Measurements from ENCODE around the gene HLCS.

The HLCS gene

DNA sequence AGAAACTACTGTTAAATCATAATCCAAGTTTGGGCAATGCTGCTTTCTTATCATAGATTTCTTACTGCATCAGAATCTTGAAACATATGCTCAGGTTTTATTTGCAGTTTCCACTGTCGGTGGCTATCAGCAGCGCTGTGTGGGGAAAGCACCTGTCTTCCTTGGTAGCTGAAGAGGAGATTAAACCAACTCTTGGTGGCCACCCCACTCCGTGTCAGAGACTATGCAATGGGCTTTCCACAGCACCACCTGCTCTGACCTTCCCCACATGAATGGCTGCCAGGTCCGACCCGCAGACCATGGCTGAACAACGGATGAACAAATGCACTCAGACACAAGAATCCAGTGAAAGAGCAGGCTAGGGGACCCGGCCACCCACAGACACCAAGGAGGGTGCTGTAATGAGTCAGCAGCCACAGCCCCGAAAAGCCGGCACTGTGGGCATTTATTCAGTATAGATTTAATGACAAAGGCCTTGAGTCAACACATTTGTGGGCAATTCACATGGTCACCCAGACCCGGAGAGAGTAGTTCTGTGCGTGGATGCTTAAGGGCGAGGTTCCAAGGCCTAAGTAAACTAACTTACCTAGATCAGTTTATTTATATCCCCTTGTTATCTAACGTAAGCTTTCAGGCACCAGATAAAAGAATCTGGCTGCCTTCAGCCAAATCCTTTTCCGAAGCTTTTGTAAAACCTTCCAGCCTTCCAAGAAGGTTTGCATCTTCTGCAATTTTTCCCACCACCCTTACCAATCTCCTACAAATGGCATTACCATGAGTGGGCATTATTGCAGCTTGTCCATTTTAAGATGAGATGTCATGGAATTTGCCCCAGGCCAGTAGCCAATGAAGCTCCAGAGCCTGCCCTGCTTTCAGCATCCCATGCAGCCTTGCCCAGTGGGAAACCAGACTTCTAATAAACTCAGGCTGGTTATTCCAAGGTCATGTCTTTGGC, 82.7 kb downstream of the HLCS start:
- 98% methylated on average over 14 of the region's 14 CpGs for WGBS (ENCODE audit: insufficient coverage)
- Histone ChIP-seq H3K36me3 (ENCODE audit: control insufficient read depth in 4 of 4, insufficient read depth in 4 of 4, low read length in 3 of 4) (peaks cover 0 to 7% (median 2%) of the 10 kb centered on the region in 4 experiments), H3K4me1 (ENCODE audit: control extremely low read depth in 1 of 4, control insufficient read depth in 4 of 4, insufficient read depth in 4 of 4, low read length in 3 of 4) (no peaks in the 10 kb centered on the region), H3K9me3 (ENCODE audit: control extremely low read depth in 1 of 5, control insufficient read depth in 4 of 5, insufficient read depth in 2 of 5, low read depth in 1 of 5, low read length in 4 of 5) (peaks cover 1 to 25% (median 11%) of the 10 kb centered on the region in 5 experiments), H3K27ac (ENCODE audit: insufficient read depth in 1 of 2, low read depth in 1 of 2, low read length in 2 of 2, poor library complexity in 1 of 2, severe bottlenecking in 2 of 2) (no peak overlapping the region), H3K4me3 (ENCODE audit: control insufficient read depth in 1 of 7, extremely low read depth in 1 of 7, insufficient read depth in 4 of 7, low read depth in 2 of 7, low read length in 6 of 7) (no peak overlapping the region), H3K27me3 (replicated peaks in 2 of 5; ENCODE audit: control insufficient read depth in 4 of 5, insufficient read depth in 5 of 5, low read length in 4 of 5) (no peaks in the 10 kb centered on the region)
- no peak for DNase-seq
- POLR2A ChIA-PET = no interaction called here
- CTCF ChIA-PET = no interaction called here

DNA sequence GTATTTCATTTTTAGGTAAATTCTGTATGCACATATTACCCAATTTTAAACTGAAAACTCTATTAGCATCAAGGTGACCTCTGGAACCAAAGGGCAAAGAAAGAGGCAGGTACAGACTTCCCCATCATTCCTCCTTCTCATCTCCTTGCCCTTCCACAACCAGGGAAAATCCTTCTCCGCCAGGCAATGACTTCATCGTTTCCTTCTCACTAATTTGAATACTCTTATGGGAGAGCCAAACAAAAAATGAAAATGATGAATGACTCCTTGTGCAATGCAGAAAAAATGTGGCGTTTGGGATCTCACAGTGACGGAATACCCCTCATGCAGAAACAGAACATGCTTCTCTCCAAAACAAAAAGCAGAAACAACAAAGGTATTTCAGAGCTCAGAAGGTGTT, 83.7 kb downstream of the HLCS start:
- H3K4me1 ChIP-seq (ENCODE audit: control extremely low read depth in 1 of 4, control insufficient read depth in 4 of 4, insufficient read depth in 4 of 4, low read length in 3 of 4) = no peaks in the 10 kb centered on the region
- no peak overlapping the region for H3K27ac ChIP-seq (ENCODE audit: insufficient read depth in 1 of 2, low read depth in 1 of 2, low read length in 2 of 2, poor library complexity in 1 of 2, severe bottlenecking in 2 of 2)
- ChIA-PET CTCF (no interaction called here), POLR2A (no interaction called here)
- H3K36me3 ChIP-seq (ENCODE audit: control insufficient read depth in 4 of 4, insufficient read depth in 4 of 4, low read length in 3 of 4) = peaks cover 0 to 7% (median 2%) of the 10 kb centered on the region in 4 experiments
- DNase-seq = no peak
- H3K4me3 ChIP-seq (ENCODE audit: control insufficient read depth in 1 of 7, extremely low read depth in 1 of 7, insufficient read depth in 4 of 7, low read depth in 2 of 7, low read length in 6 of 7) = no peak overlapping the region
- peaks cover 3 to 35% (median 11%) of the 10 kb centered on the region in 5 experiments for H3K9me3 ChIP-seq (ENCODE audit: control extremely low read depth in 1 of 5, control insufficient read depth in 4 of 5, insufficient read depth in 2 of 5, low read depth in 1 of 5, low read length in 4 of 5)
- WGBS (ENCODE audit: insufficient coverage) = 93% methylated on average over 2 of the region's 4 CpGs
- H3K27me3 ChIP-seq (replicated peaks in 2 of 5; ENCODE audit: control insufficient read depth in 4 of 5, insufficient read depth in 5 of 5, low read length in 4 of 5) = no peaks in the 10 kb centered on the region

DNA sequence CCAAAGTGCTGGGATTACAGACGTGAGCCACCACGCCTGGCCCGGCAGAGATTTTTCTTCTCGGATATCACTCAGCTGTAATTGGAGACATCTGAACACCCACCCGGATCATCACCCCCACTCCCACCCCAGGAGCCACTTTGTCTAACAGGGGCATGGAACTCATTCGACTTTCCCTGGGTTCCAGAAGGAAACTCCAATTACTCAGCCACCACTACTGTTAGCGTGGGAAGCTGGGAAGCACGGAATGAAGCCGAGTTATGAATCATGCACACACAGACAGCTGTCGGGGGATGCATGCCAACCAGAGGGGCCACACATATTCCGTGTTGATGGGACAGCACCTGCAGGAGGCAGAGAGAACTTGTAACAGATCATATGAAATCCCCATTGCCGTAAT, 85.2 kb downstream of the HLCS start:
- peaks cover 3 to 40% (median 11%) of the 10 kb centered on the region in 5 experiments for H3K9me3 ChIP-seq (ENCODE audit: control extremely low read depth in 1 of 5, control insufficient read depth in 4 of 5, insufficient read depth in 2 of 5, low read depth in 1 of 5, low read length in 4 of 5)
- no peaks in the 10 kb centered on the region for H3K4me1 ChIP-seq (ENCODE audit: control extremely low read depth in 1 of 4, control insufficient read depth in 4 of 4, insufficient read depth in 4 of 4, low read length in 3 of 4)
- CTCF ChIA-PET = no interaction called here
- POLR2A ChIA-PET = no interaction called here
- no peak for DNase-seq
- no peak overlapping the region for H3K27ac ChIP-seq (ENCODE audit: insufficient read depth in 1 of 2, low read depth in 1 of 2, low read length in 2 of 2, poor library complexity in 1 of 2, severe bottlenecking in 2 of 2)
- WGBS (ENCODE audit: insufficient coverage) = 98% methylated on average over 11 of the region's 12 CpGs
- H3K4me3 ChIP-seq (ENCODE audit: control insufficient read depth in 1 of 7, extremely low read depth in 1 of 7, insufficient read depth in 4 of 7, low read depth in 2 of 7, low read length in 6 of 7) = no peak overlapping the region
- H3K27me3 ChIP-seq (replicated peaks in 2 of 5; ENCODE audit: control insufficient read depth in 4 of 5, insufficient read depth in 5 of 5, low read length in 4 of 5) = no peaks in the 10 kb centered on the region
- peaks cover 0 to 3% (median 1%) of the 10 kb centered on the region in 4 experiments for H3K36me3 ChIP-seq (ENCODE audit: control insufficient read depth in 4 of 4, insufficient read depth in 4 of 4, low read length in 3 of 4)

DNA sequence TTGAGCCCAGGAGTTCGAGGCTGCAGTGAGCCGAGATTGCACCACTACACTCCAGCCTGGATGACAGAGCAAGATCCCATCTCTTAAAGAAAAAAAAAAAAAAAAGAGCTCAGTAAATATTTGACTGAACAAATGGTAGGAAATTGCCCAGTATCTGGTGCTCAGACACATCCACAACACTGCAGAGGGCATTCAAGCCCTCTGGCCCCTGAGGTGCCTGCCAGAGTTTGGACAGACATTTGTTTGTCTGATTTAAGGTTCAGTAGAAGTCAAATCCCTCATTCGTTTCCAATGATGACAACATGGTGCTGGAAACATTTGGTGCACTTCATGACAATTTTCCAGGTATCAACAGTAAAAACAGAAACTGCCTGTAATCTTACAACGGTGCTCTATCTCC, 86.6 kb downstream of the HLCS start:
- Histone ChIP-seq H3K4me3 (ENCODE audit: control insufficient read depth in 1 of 7, extremely low read depth in 1 of 7, insufficient read depth in 4 of 7, low read depth in 2 of 7, low read length in 6 of 7) (no peak overlapping the region), H3K9me3 (ENCODE audit: control extremely low read depth in 1 of 5, control insufficient read depth in 4 of 5, insufficient read depth in 2 of 5, low read depth in 1 of 5, low read length in 4 of 5) (peaks cover 3 to 35% (median 11%) of the 10 kb centered on the region in 5 experiments), H3K4me1 (ENCODE audit: control extremely low read depth in 1 of 4, control insufficient read depth in 4 of 4, insufficient read depth in 4 of 4, low read length in 3 of 4) (no peaks in the 10 kb centered on the region), H3K36me3 (ENCODE audit: control insufficient read depth in 4 of 4, insufficient read depth in 4 of 4, low read length in 3 of 4) (peaks cover 0 to 3% (median 1%) of the 10 kb centered on the region in 4 experiments), H3K27ac (ENCODE audit: insufficient read depth in 1 of 2, low read depth in 1 of 2, low read length in 2 of 2, poor library complexity in 1 of 2, severe bottlenecking in 2 of 2) (no peak overlapping the region), H3K27me3 (replicated peaks in 2 of 5; ENCODE audit: control insufficient read depth in 4 of 5, insufficient read depth in 5 of 5, low read length in 4 of 5) (no peaks in the 10 kb centered on the region)
- no peak for DNase-seq
- WGBS (ENCODE audit: insufficient coverage) = 100% methylated on average over 4 of the region's 4 CpGs
- CTCF ChIA-PET = no interaction called here
- POLR2A ChIA-PET = no interaction called here

DNA sequence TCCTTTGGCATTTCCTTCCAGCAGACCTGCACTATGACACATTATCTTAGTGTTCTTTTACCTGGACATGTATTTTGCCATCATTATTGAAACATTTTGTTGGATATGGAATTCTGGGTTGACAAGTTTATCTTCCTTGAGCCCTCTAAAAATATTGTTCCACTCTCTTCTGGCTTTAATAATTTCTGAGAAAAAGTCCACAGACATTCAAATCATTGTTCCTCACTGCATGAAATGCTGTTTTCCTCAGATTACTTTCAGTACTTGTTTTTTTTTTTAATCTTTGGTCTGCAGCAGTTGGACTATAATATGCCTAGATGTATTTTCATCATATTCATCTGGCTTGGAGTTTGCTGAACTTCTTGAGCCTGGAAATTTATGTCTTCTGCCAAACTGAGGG, 88.7 kb downstream of the HLCS start:
- no peaks in the 10 kb centered on the region for H3K4me1 ChIP-seq (ENCODE audit: control extremely low read depth in 1 of 4, control insufficient read depth in 4 of 4, insufficient read depth in 4 of 4, low read length in 3 of 4)
- POLR2A ChIA-PET = no interaction called here

DNA sequence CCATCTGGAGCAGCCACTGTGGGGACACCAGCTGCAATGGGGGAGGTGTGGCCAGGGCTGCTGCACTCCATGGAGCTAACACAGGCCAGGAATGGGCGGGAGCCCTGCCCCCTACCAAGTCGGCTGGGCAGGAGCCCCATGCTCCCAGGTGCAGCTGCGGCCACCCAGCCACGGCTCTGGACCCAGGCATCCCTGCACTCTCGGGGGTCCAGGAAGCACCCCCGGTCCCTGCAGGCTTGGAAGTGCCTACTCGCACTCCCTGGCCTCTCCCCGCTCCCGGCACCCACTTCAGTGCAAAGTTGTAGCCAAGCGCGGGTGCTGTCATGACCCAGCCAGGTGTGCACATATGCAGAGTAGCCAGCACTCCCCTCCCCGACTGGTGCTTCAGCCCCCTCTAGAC, 91.8 kb downstream of the HLCS start:
- no peak for DNase-seq
- ChIA-PET CTCF (interaction anchor here (1.9 kb wide), 1 partner anchor 18 kb away, joined by 4 read pairs; no protein-coding TSS in a partner anchor), POLR2A (no interaction called here)
- H3K36me3 ChIP-seq (ENCODE audit: control insufficient read depth in 4 of 4, insufficient read depth in 4 of 4, low read length in 3 of 4) = no peaks in the 10 kb centered on the region
- H3K9me3 ChIP-seq (ENCODE audit: control extremely low read depth in 1 of 5, control insufficient read depth in 4 of 5, insufficient read depth in 2 of 5, low read depth in 1 of 5, low read length in 4 of 5) = peaks cover 0 to 15% (median 2%) of the 10 kb centered on the region in 5 experiments
- no peaks in the 10 kb centered on the region for H3K27me3 ChIP-seq (replicated peaks in 2 of 5; ENCODE audit: control insufficient read depth in 4 of 5, insufficient read depth in 5 of 5, low read length in 4 of 5)
- no peak overlapping the region for H3K4me3 ChIP-seq (ENCODE audit: control insufficient read depth in 1 of 7, extremely low read depth in 1 of 7, insufficient read depth in 4 of 7, low read depth in 2 of 7, low read length in 6 of 7)
- no peaks in the 10 kb centered on the region for H3K4me1 ChIP-seq (ENCODE audit: control extremely low read depth in 1 of 4, control insufficient read depth in 4 of 4, insufficient read depth in 4 of 4, low read length in 3 of 4)
- no peak overlapping the region for H3K27ac ChIP-seq (ENCODE audit: insufficient read depth in 1 of 2, low read depth in 1 of 2, low read length in 2 of 2, poor library complexity in 1 of 2, severe bottlenecking in 2 of 2)
- 98% methylated on average over 12 of the region's 12 CpGs for WGBS (ENCODE audit: insufficient coverage)

More for the DNA sequence above, 88.7 kb downstream of the HLCS start:
- no peak for DNase-seq
- Histone ChIP-seq H3K27me3 (replicated peaks in 2 of 5; ENCODE audit: control insufficient read depth in 4 of 5, insufficient read depth in 5 of 5, low read length in 4 of 5) (no peaks in the 10 kb centered on the region), H3K27ac (ENCODE audit: insufficient read depth in 1 of 2, low read depth in 1 of 2, low read length in 2 of 2, poor library complexity in 1 of 2, severe bottlenecking in 2 of 2) (no peak overlapping the region), H3K4me3 (ENCODE audit: control insufficient read depth in 1 of 7, extremely low read depth in 1 of 7, insufficient read depth in 4 of 7, low read depth in 2 of 7, low read length in 6 of 7) (no peak overlapping the region), H3K9me3 (ENCODE audit: control extremely low read depth in 1 of 5, control insufficient read depth in 4 of 5, insufficient read depth in 2 of 5, low read depth in 1 of 5, low read length in 4 of 5) (peaks cover 0 to 15% (median 2%) of the 10 kb centered on the region in 5 experiments), H3K36me3 (ENCODE audit: control insufficient read depth in 4 of 4, insufficient read depth in 4 of 4, low read length in 3 of 4) (no peaks in the 10 kb centered on the region)
- CTCF ChIA-PET = no interaction called here

DNA sequence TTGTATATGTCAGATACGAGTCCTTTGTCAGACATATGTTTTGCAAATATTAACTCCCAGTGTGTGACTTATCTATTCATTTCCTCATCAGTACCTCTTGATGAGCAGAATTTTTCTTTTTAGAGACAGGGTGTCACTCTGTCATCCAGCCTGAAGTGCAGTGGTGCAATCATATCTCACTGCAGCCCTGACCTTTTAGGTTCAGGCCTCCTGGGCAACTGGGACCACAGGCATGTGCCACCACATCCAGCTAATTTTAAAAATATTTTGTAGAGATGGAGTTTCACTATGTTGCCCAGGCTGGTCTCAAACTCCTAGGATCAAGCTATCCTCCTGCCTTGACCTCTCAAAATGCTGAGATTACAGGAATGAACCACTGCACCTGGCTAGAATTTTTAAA, 93.0 kb downstream of the HLCS start:
- H3K4me3 ChIP-seq (ENCODE audit: control insufficient read depth in 1 of 7, extremely low read depth in 1 of 7, insufficient read depth in 4 of 7, low read depth in 2 of 7, low read length in 6 of 7) = no peak overlapping the region
- H3K27ac ChIP-seq (ENCODE audit: insufficient read depth in 1 of 2, low read depth in 1 of 2, low read length in 2 of 2, poor library complexity in 1 of 2, severe bottlenecking in 2 of 2) = no peak overlapping the region
- ChIA-PET CTCF (no interaction called here), POLR2A (no interaction called here)
- H3K27me3 ChIP-seq (replicated peaks in 2 of 5; ENCODE audit: control insufficient read depth in 4 of 5, insufficient read depth in 5 of 5, low read length in 4 of 5) = no peaks in the 10 kb centered on the region
- peaks cover 0 to 13% (median 2%) of the 10 kb centered on the region in 5 experiments for H3K9me3 ChIP-seq (ENCODE audit: control extremely low read depth in 1 of 5, control insufficient read depth in 4 of 5, insufficient read depth in 2 of 5, low read depth in 1 of 5, low read length in 4 of 5)
- no peaks in the 10 kb centered on the region for H3K36me3 ChIP-seq (ENCODE audit: control insufficient read depth in 4 of 4, insufficient read depth in 4 of 4, low read length in 3 of 4)
- WGBS (ENCODE audit: insufficient coverage) = no CpG with 5 or more reads among the region's 1 CpG
- no peaks in the 10 kb centered on the region for H3K4me1 ChIP-seq (ENCODE audit: control extremely low read depth in 1 of 4, control insufficient read depth in 4 of 4, insufficient read depth in 4 of 4, low read length in 3 of 4)
- no peak for DNase-seq
